GM12878 (cell line): ENCODE results near the gene AGR3. TPM values are rescaled to one million over a fixed set of nuclear protein-coding genes. Genes with fewer than 3 reads are reported as not detected.

Experiments
- ATAC-seq: fragments of 200-7000 bp; cut with Tn5 transposase; 3 replicates; pipeline ENCODE4 v1.9.1; 2020; ENCODE audit warnings: mild to moderate bottlenecking, moderate library complexity
- BruUV-seq: library from RNA; stranded (reverse); fragments of 400-500 nt; replicated peaks from 2 replicates; lab custom pipeline; 2021; lab: Mats Ljungman, UMichigan
- CTCF ChIA-PET: fragments of 300-600 bp; sonication (Branson Sonifier 250); formaldehyde crosslinking; extraction: SDS; loops from one replicate; lab custom pipeline; 2021; ENCODE audit warnings: inconsistent platforms; lab: Yijun Ruan, JAX
- POLR2A ChIA-PET: fragments of 350-600 bp; formaldehyde crosslinking; extraction: SDS; loops from one replicate; lab custom pipeline; 2021; ENCODE audit warnings: inconsistent platforms; lab: Charles Lee
- RAD21 ChIA-PET: fragments of 300-600 bp; sonication (Branson Sonifier 250); formaldehyde crosslinking; loops from one replicate; lab custom pipeline; 2023; ENCODE audit warnings: antibody characterized with exemption; ENCODE audit not compliant: unreplicated experiment; lab: Charles Lee
- SMC1A ChIA-PET: fragments of 300-600 bp; sonication (Branson Sonifier 250); formaldehyde crosslinking; loops from one replicate; lab custom pipeline; 2023; ENCODE audit not compliant: unreplicated experiment, uncharacterized antibody; lab: Charles Lee
- DNase-seq: peaks from one replicate; pipeline ENCODE4 v3.0.0-alpha.2; 2011; ENCODE audit warnings: low read depth, low spot score
- FAIRE-seq: peaks from 3 replicates; lab custom pipeline; 2011; peaks lifted over from hg19 to GRCh38; lab: Jason Lieb, UNC
- H2AFZ ChIP-seq: 2 replicates; pipeline ENCODE4 v1.6.0; 2011; ENCODE audit warnings: low read depth, low read length, control low read depth; ENCODE audit not compliant: control insufficient read depth
- H3K27ac ChIP-seq: 2 replicates; pipeline ENCODE4 v1.5.1; 2011; ENCODE audit warnings: control low read depth; ENCODE audit not compliant: control insufficient read depth, insufficient read depth
- H3K27me3 ChIP-seq, 2 experiments: replicated peaks in 1 of 2; 2 replicates each; pipeline versions ENCODE4 v1.6.0 to v1.6.1; 2011; ENCODE audit warnings: low read length in 1 of 2; ENCODE audit not compliant: control insufficient read depth in 2 of 2, insufficient read depth in 2 of 2
- H3K36me3 ChIP-seq, 2 experiments: 2 replicates each; pipeline ENCODE4 v1.5.1; 2011; ENCODE audit warnings: low read length in 1 of 2; ENCODE audit not compliant: control insufficient read depth in 2 of 2, insufficient read depth in 2 of 2
- H3K4me1 ChIP-seq: 2 replicates; pipeline ENCODE4 v1.6.1; 2011; ENCODE audit warnings: mild to moderate bottlenecking, low read length, moderate library complexity, mixed read lengths; ENCODE audit not compliant: control insufficient read depth, insufficient read depth
- H3K4me2 ChIP-seq: 2 replicates; pipeline ENCODE4 v1.6.0; 2011; ENCODE audit warnings: control low read depth; ENCODE audit not compliant: control insufficient read depth, insufficient read depth
- H3K4me3 ChIP-seq: fragments of 200-600 bp; sonication (generic); 2 replicates; pipeline ENCODE4 v1.5.1; 2016
- H3K79me2 ChIP-seq: 2 replicates; pipeline ENCODE4 v1.6.0; 2011; ENCODE audit warnings: low read length; ENCODE audit not compliant: control insufficient read depth, insufficient read depth
- H3K9ac ChIP-seq: 2 replicates; pipeline ENCODE4 v1.8.0; 2011; ENCODE audit warnings: low read length, control low read depth, mixed read lengths; ENCODE audit not compliant: control insufficient read depth, insufficient read depth
- H3K9me3 ChIP-seq: replicated peaks from 3 replicates; pipeline ENCODE4 v1.5.1; 2011; ENCODE audit warnings: mild to moderate bottlenecking, low read length; ENCODE audit not compliant: control insufficient read depth, insufficient read depth
- H4K20me1 ChIP-seq: 2 replicates; pipeline ENCODE4 v1.6.0; 2011; ENCODE audit not compliant: control insufficient read depth, insufficient read depth
- ASH2L ChIP-seq: fragments of 300-600, 200-600 bp; sonication (generic); IDR thresholded peaks from 2 replicates; pipeline ENCODE4 v1.6.1; 2017; ENCODE audit warnings: low read depth, mild to moderate bottlenecking, borderline replicate concordance
- EED ChIP-seq: sonication (generic); IDR thresholded peaks from 2 replicates; pipeline ENCODE4 v1.6.1; 2016; ENCODE audit warnings: antibody characterized with exemption, low read depth
- GATAD2B ChIP-seq: fragments of 450-650 bp; conservative IDR thresholded peaks from 2 replicates; pipeline ENCODE4 v1.6.1; 2017; ENCODE audit warnings: low read depth, mild to moderate bottlenecking, moderate library complexity
- IRF4 ChIP-seq: IDR thresholded peaks from 2 replicates; pipeline ENCODE4 v1.6.1; 2011; ENCODE audit warnings: low read depth, low read length
- MYC ChIP-seq: IDR thresholded peaks from 2 replicates; pipeline ENCODE4 v1.6.1; 2011; ENCODE audit warnings: mild to moderate bottlenecking, low read length, moderate library complexity, inconsistent platforms; ENCODE audit not compliant: insufficient read depth, insufficient replicate concordance, insufficient read length, severe bottlenecking
- NR2F1 ChIP-seq: fragments of 450-650 bp; conservative IDR thresholded peaks from 2 replicates; pipeline ENCODE4 v1.6.1; 2017; ENCODE audit warnings: mild to moderate bottlenecking
- POU2F2 ChIP-seq: IDR thresholded peaks from 3 replicates; pipeline ENCODE4 v1.6.1; 2011; ENCODE audit warnings: low read depth, mild to moderate bottlenecking, low read length, borderline replicate concordance
- PRDM15 ChIP-seq: fragments of 450-650 bp; formaldehyde crosslinking; IDR thresholded peaks from 2 replicates; pipeline ENCODE4 v1.4.0; 2020; ENCODE audit warnings: mild to moderate bottlenecking, moderate library complexity
- RBBP5 ChIP-seq: fragments of 200-600 bp; sonication (generic); conservative IDR thresholded peaks from 2 replicates; pipeline ENCODE4 v1.6.1; 2016
- RCOR1 ChIP-seq: conservative IDR thresholded peaks from 2 replicates; pipeline ENCODE4 v1.6.1; 2012; ENCODE audit warnings: low read depth, low read length, improper control_type of control experiment
- RELA ChIP-seq: fragments of 450-650 bp; IDR thresholded peaks from 2 replicates; pipeline ENCODE4 v1.8.0; 2014; ENCODE audit warnings: borderline replicate concordance; ENCODE audit not compliant: partially characterized antibody
- SIX5 ChIP-seq: IDR thresholded peaks from 2 replicates; pipeline ENCODE4 v1.6.1; 2011; ENCODE audit warnings: mild to moderate bottlenecking, low read depth, low read length, moderate library complexity; ENCODE audit not compliant: severe bottlenecking
- SMARCA5 ChIP-seq: fragments of 450-650 bp; IDR thresholded peaks from 2 replicates; pipeline ENCODE4 v1.6.1; 2017; ENCODE audit warnings: mild to moderate bottlenecking
- SUZ12 ChIP-seq: fragments of 200-600 bp; sonication (generic); IDR thresholded peaks from one replicate; pipeline ENCODE4 v1.6.1; 2018; ENCODE audit warnings: antibody characterized with exemption, mild to moderate bottlenecking; ENCODE audit not compliant: unreplicated experiment
- TARDBP ChIP-seq: IDR thresholded peaks from 2 replicates; pipeline ENCODE4 v1.6.1; 2016; ENCODE audit warnings: borderline replicate concordance
- ZNF687 ChIP-seq: fragments of 450-650 bp; IDR thresholded peaks from 2 replicates; pipeline ENCODE4 v1.6.1; 2017; ENCODE audit warnings: mild to moderate bottlenecking, moderate library complexity
- WGBS: methylation state at CpG from one replicate; pipeline ENCODE4 v1.1.6; 2016; ENCODE audit warnings: low lambda C conversion rate; ENCODE audit not compliant: insufficient replicate concordance, insufficient coverage; ENCODE audit errors: missing lambda C conversion rate; 5-methylcytosine and 5-hydroxymethylcytosine counted together
- in situ Hi-C: fragments of 300-500 bp; cut with MboI; formaldehyde crosslinking; loops from 9 replicates; pipeline ENCODE4 v1.14.3; 2018; ENCODE audit warnings: mixed read lengths
- intact Hi-C: fragments of 100-400 bp; cut with micrococcal nuclease; formaldehyde crosslinking; loops from one replicate; pipeline ENCODE4 v1.14.2; 2022; ENCODE audit not compliant: unreplicated experiment
- polyA plus RNA-seq, 11 experiments: library from polyadenylated mRNA; depleted of rRNA in 4 of 11; unstranded in 6 of 11; stranded (reverse) in 5 of 11; fragments of >200 nt; fragmentation: Nextera tagmentation in 4 of 11; fragmentation: Illumina TruSeq in 1 of 11; extraction: Ambion mirVana in 4 of 11; extraction: Trizol in 1 of 11; gene quantifications; 1 replicate in 1 of 11; 2 replicates in 10 of 11; pipeline versions ENCODE4 v1.2.1 to v1.2.3, GENCODE V29; 2011 to 2016; ENCODE audit warnings: inconsistent platforms in 2 of 11, missing spikeins in 2 of 11, low read depth in 1 of 11
- total RNA-seq, 4 experiments: library from RNA; depleted of rRNA in 3 of 4; stranded (reverse); fragments of >200 nt in 3 of 4; fragmentation: Illumina TruSeq in 1 of 4; extraction: Trizol in 1 of 4; gene quantifications; 2 replicates each; pipeline versions ENCODE4 v1.2.1 to v1.2.3, GENCODE V29; 2013 to 2021

AGR3 gene
- total and polyA plus RNA-seq, 10 of the 15 experiments (the other 5 are each of a cell fraction or from before 2014, with no cell fraction given), result not detected

GRCh38 chr7:16810112-16810511 lies 71.7 kb downstream of the AGR3 start:
- no peak for FAIRE-seq

More at GRCh38 chr7:16810112-16810511, 71.7 kb downstream of the AGR3 start:
- no peak overlapping the region for H3K4me3 ChIP-seq
- H3K4me2 ChIP-seq, result no peak overlapping the region
- no peak for ATAC-seq
- intact Hi-C loops, result no loop called here
- DNase-seq, result no peak
- WGBS, result 0% methylated on average over 2 of the region's 2 CpGs
- no peak overlapping the region for H2AFZ ChIP-seq
- no peaks in the 10 kb centered on the region for H3K9me3 ChIP-seq
- H3K79me2 ChIP-seq, result no peaks in the 10 kb centered on the region
- no peaks in the 10 kb centered on the region for H3K36me3 ChIP-seq
- TF ChIP-seq RELA (no peak), SUZ12 (no peak), GATAD2B (no peak), RBBP5 (no peak), PRDM15 (CRISPR knock-in tag) (no peak), IRF4 (no peak), POU2F2 (no peak), ZNF687 (no peak), EED (no peak), RCOR1 (no peak), ASH2L (no peak), TARDBP (no peak), SMARCA5 (no peak), SIX5 (no peak), NR2F1 (no peak), MYC (no peak)
- TF ChIP-seq, all 136 proteins: peak for 0
- no peaks in the 10 kb centered on the region for H4K20me1 ChIP-seq
- in situ Hi-C loops, result no loop called here
- ChIA-PET SMC1A (no interaction called here), CTCF (interaction anchor here (1.4 kb wide), 1 partner anchor 9 kb away, joined by 5 read pairs; no protein-coding TSS in a partner anchor), RAD21 (no interaction called here), POLR2A (no interaction called here)
- no peaks in the 10 kb centered on the region for H3K27me3 ChIP-seq
- no peak overlapping the region for H3K9ac ChIP-seq
- no peaks in the 10 kb centered on the region for H3K4me1 ChIP-seq
- H3K27ac ChIP-seq, result no peak overlapping the region
- BruUV-seq, result no TSS peak
